Measurements from ENCODE around the gene TMEM37. TPM values are rescaled to one million over a fixed set of nuclear protein-coding genes. Genes with fewer than 3 reads are reported as not detected.
A peak's percentile ranks its signal among the peaks of the same experiment; 100 is the strongest.
"Not testable (repeated sequence)": the region's sequence is repeated elsewhere in the genome, so short reads cannot be mapped to it uniquely, and the experiment has no call there.

The TMEM37 gene, protein sequence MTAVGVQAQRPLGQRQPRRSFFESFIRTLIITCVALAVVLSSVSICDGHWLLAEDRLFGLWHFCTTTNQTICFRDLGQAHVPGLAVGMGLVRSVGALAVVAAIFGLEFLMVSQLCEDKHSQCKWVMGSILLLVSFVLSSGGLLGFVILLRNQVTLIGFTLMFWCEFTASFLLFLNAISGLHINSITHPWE
- 11.1 TPM for polyA plus RNA-seq (ENCODE audit: insufficient read length)

DNA sequence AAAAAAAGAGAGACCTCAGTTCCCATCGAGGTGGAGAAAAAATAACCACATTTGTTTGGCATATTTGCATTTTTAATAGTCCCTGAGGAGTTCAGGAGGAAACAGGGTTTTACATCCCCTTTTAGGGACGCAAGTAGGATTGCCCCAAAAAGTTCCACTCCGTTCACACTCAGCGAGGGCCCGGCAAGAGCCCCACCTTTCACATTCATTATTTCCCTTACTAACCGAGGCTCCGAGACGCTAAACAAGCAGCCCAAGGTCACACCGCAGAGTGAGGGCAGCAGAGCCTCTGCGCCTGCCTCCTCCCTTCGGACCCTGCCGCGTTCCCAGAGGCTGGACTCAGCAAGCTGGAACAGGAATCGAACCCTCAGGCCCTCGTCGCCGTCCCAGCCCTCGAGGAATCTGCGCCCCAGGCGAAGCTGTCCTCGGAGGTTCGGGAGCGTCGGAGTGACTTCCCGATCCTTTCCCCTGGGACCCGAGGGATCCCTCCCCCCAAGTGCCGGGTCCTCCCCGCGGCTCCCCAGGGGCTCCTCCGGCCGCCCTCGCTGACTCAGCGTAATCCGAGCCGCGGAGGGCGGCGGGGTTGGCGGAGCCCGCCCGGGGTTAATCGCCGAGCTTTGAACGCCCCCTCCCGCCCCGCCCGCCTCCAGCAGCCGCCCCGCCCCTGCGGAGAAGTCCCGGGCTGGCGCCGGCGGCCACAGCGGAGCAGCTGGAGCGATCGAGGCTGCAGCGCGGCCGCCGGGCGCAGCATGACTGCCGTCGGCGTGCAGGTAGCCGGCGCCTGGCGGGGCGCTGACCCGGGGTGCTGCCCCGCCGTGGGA, at the start of gene TMEM37:
Gene TMEM37 (plus strand): TSS at position 700 of the 821 bp plus-strand sequence. CDS start 50 bp downstream, at position 750.
- DNase-seq: peak; percentile 66

- DNase-seq: no peak
Measured at GRCh38 chr2:119383410-119384140, 48.1 kb upstream of the TMEM37 start.

- DNase-seq: no peak
Measured at GRCh38 chr2:119384971-119385370, 46.7 kb upstream of the TMEM37 start.

DNA sequence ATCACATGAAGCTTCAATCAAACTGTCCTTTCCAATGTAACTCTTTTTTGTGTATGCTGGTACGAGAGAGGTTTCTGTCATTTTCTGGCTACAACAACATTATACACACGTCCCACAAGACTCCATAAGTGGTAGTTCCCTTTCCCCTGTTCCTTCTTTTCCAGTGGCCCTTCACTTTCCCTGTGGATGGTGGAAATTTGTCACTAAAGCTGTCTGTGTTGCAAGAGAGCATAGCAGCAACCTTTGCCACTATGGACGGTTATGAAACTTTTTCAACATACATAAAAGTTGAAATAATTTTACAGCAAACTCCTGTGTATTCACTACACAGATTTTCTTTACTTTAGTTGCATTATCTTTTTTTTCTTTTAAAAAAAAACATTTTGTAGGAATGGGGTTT, 46.2 kb upstream of the TMEM37 start:
- DNase-seq: no peak

GRCh38 chr2:119387381-119388129, 44.1 kb upstream of the TMEM37 start:
- DNase-seq: peak; percentile 61

GRCh38 chr2:119389615-119390306, 41.9 kb upstream of the TMEM37 start:
- no peak for DNase-seq

- DNase-seq: no peak
Measured at GRCh38 chr2:119393971-119394748, 37.5 kb upstream of the TMEM37 start.

- DNase-seq: no peak
Measured at GRCh38 chr2:119397196-119397595, 34.5 kb upstream of the TMEM37 start.

GRCh38 chr2:119402106-119402505, 29.5 kb upstream of the TMEM37 start:
- DNase-seq: no peak

GRCh38 chr2:119402645-119403560, 28.8 kb upstream of the TMEM37 start:
- DNase-seq: no peak

- DNase-seq: not testable (repeated sequence)
Measured at GRCh38 chr2:119403618-119404017, 28.0 kb upstream of the TMEM37 start.

GRCh38 chr2:119405151-119405550, 26.5 kb upstream of the TMEM37 start:
- no peak for DNase-seq

DNA sequence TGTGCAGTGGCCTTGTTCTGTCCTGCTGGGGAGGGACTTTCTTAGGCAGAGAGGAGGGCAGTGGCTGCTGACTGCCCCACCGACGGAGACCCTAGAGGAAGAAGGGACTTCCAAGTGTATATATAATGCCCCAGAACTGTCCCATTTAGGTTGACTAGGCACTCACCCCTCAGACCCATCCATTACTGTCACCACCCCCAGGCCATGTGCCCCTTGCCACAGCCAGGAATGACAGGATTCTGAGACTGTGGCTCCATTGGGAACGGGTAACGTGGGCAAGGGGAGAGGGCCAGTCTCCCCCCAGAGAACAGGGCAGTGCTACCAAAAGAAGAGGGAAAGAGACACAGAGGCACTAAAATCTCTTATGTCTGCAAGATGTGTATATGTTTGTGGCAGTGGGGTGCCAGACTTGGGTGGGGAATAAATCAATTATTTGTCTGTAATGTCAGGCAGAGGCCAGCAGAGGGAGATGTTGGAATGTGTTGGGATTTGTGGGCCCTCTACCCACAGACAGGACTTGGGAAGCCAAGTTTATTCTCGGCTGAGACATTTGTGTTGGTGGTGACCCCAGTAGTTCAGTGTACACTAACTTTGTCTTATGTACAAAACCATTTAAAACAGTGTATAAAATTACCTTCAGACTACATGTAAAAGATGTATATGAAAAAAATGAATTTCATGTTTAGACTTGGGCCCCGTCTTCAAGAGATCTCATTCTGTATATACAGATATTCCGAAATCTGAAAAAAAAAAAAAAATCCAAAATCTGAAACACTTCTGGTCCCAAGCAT, 24.0 kb upstream of the TMEM37 start:
- no peak for DNase-seq

DNA sequence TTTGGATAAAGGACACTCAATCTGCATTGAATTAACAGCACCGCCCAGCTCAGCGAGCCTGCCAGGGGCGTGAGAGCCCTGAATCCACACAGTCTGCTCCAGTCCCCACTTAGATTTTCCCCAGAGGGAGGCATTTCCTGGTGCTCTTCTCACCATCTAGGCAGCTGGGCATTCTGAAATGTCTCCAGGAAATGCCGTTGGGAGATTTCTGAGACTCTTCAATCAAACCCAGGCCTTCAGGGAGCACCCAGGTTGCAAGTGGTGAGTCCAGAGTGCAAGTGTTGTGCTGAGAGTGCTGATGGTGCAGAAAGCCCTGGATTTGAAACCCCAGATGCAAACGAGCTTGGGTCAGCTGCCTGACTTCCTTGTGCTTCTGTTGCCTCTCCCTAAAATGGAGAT, 23.4 kb upstream of the TMEM37 start:
- DNase-seq: no peak

GRCh38 chr2:119409506-119409905, 22.1 kb upstream of the TMEM37 start:
- DNase-seq: no peak

GRCh38 chr2:119414894-119415293, 16.8 kb upstream of the TMEM37 start:
- DNase-seq: no peak

GRCh38 chr2:119415630-119416029, 16.0 kb upstream of the TMEM37 start:
- DNase-seq: no peak

- no peak for DNase-seq
Measured at GRCh38 chr2:119416299-119416923, 15.2 kb upstream of the TMEM37 start.

DNA sequence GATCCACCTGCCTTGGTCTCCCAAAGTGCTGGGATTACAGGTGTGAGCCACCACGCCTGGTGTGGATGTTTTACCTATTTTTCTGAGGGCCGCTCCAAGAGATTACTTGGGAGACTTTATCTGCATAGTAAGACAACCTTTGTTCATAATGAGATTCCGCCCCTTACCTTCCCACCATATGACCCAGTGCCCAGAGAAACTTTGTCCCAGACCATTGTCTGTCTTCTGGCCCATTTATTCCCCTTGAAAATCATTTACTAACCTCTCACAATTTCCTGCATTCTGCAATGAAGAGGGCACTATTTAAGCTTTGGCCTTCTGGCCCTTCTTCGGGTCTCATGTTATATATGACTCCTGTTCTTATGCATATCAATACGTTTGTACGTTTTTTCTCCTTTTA, 13.7 kb upstream of the TMEM37 start:
- no peak for DNase-seq
